GM12872 (cell line): Measurements from ENCODE around the gene KIZ.
A peak's percentile ranks its signal among the peaks of the same experiment; 100 is the strongest.

Experiments
- TF ChIP-seq, protein P1 (sequence below): IDR thresholded peaks from 3 replicates; pipeline ENCODE4 v1.5.1; 2011; ENCODE audit warnings: low read depth, mild to moderate bottlenecking, low read length, moderate library complexity; ENCODE audit not compliant: insufficient read depth

Gene KIZ

GRCh38 chr20:21125849-21126580, at the start of gene KIZ:
KIZ (plus strand) TSS chr20:21126082; CDS start chr20:21126116, 34 bp downstream.
- TF ChIP-seq, protein P1, sequence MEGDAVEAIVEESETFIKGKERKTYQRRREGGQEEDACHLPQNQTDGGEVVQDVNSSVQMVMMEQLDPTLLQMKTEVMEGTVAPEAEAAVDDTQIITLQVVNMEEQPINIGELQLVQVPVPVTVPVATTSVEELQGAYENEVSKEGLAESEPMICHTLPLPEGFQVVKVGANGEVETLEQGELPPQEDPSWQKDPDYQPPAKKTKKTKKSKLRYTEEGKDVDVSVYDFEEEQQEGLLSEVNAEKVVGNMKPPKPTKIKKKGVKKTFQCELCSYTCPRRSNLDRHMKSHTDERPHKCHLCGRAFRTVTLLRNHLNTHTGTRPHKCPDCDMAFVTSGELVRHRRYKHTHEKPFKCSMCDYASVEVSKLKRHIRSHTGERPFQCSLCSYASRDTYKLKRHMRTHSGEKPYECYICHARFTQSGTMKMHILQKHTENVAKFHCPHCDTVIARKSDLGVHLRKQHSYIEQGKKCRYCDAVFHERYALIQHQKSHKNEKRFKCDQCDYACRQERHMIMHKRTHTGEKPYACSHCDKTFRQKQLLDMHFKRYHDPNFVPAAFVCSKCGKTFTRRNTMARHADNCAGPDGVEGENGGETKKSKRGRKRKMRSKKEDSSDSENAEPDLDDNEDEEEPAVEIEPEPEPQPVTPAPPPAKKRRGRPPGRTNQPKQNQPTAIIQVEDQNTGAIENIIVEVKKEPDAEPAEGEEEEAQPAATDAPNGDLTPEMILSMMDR = peak; percentile 52

DNA sequence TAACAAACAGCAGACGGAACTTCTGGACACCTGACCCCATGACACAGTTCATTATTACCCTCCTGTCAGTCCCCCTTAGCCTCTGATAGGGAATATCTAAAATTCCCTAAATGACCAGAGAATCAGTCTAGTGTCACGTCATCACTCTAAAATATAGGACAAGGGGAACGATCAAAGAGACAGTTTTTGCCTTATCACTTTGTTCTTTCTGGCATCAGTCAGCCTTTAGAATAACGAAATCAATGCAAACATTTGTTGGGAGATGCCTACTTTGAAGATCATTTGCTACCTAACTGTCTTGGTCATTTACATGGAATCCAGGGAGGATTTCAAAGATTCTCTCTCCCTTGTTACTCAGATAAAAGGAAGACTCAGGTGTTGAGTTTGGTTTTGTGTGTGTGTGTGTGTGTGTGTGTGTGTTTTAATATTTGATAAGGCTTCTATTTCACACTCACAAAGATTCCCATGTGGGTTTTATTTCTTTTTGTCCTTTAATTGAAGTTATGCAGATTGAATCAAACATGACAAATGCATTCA, 48.0 kb upstream of the KIZ start:
- TF ChIP-seq, protein P1 = no peak

GRCh38 chr20:21082584-21082983, 43.3 kb upstream of the KIZ start:
- TF ChIP-seq, protein P1 = no peak

GRCh38 chr20:21083825-21084325, 42.0 kb upstream of the KIZ start:
- TF ChIP-seq, protein P1 = no peak

DNA sequence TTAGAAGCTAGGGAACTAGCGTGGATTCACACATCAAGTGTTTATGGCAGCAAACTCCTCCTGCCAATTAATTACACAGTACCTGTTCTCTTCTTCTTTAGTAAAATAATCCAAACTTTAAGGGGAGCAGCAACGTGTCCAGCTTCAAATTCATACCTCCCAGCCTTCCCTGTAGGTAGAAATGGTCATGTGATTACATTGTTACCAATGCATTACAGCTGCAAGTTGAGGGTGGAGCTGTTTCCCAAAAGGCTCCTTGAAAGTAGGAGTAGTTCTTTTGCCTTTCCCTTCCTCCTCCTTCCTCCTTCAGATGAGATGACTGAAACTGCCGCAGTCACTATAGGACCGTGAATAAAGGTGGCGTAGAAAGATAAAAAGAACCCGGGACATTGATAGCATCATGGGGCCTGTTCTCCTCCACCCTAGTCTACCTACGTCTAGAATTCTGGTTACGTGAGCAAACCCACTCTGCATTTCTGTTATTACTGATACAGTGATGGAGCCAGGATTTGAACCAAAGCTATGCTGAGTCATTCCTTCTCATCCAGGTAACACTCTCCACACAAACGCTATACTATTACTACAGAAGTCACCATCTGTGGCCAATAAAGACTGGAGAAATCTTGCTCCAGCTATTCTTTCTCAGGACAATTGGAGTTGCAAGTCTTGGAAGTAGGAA, 37.9 kb upstream of the KIZ start:
- TF ChIP-seq, protein P1 = no peak

DNA sequence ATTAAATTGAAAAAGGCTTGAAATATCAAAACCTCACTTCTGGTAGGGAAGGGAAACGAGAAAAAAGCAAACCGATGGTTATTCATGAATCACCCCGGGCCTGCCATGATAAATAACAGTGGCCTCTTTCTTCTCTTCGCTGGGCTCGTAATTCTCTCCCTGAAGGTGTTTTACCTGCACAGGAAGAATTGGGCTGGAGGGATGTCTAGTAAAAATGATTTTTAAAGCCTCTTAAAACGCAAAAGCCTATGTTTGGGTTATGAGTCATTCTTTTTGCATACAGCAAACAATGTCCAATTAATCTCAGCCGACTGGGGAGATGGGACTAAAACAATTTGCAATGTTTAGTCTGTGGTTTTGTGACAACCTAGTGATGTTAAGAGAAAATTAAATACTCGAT, 36.5 kb upstream of the KIZ start:
- TF ChIP-seq, protein P1 = no peak

DNA sequence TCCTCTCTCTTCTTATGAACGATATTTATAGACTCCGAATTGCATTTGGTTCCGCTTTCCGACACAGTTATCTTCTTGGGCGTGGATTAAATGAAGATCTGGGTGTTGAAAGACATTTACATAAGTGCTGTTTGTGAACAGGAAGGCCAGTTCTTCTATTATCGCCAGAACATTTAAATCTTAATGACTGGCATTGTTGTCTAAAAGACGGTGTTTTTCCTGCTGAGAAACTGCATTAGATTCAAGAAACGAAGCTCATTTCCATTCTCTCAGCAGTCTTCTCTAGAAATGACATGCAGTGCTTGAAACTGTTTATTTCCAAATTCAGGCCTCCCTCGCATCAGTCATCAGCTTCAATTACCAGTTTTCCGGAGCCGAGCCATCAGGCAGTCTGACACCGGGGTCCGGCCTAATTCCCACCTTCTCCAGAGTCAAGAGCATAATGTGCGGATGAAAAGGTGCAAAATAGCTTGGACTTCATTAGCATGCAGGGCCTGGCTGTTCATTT, 35.7 kb upstream of the KIZ start:
- TF ChIP-seq, protein P1 = no peak
